HG03558 (cell line): ENCODE data around the gene IL23R.
"Not testable (repeated sequence)": the region's sequence is repeated elsewhere in the genome, so short reads cannot be mapped to it uniquely, and the experiment has no call there.

Experiments used
- ATAC-seq: cut with Tn5 transposase; IDR thresholded peaks from one replicate; pipeline ENCODE4 v1.9.1; 2021; ENCODE audit warnings: moderate number of reproducible peaks; ENCODE audit not compliant: unreplicated experiment; ENCODE audit errors: extremely low read depth

IL23R gene

GRCh38 chr1:67166196-67166595 lies at the start of gene IL23R:
Gene IL23R, plus strand, starts transcription at chr1:67166454. Its CDS starts 1,667 bp downstream, at chr1:67168121.
- peak; percentile 65 for ATAC-seq

GRCh38 chr1:67118191-67118590 lies 48.1 kb upstream of the IL23R start:
- ATAC-seq = no peak

GRCh38 chr1:67118646-67119045 lies 47.6 kb upstream of the IL23R start:
- ATAC-seq = no peak

GRCh38 chr1:67120855-67121619 lies 45.2 kb upstream of the IL23R start:
- ATAC-seq = no peak

- no peak for ATAC-seq
Observed at GRCh38 chr1:67124455-67124854, 41.8 kb upstream of the IL23R start.

- no peak for ATAC-seq
Observed at GRCh38 chr1:67126111-67126746, 40.0 kb upstream of the IL23R start.

- ATAC-seq = no peak
Observed at GRCh38 chr1:67126974-67127373, 39.3 kb upstream of the IL23R start.

GRCh38 chr1:67130673-67131072 lies 35.6 kb upstream of the IL23R start:
- ATAC-seq = no peak

- no peak for ATAC-seq
Observed at GRCh38 chr1:67133177-67133576, 33.1 kb upstream of the IL23R start.

- no peak for ATAC-seq
Observed at GRCh38 chr1:67134695-67135094, 31.6 kb upstream of the IL23R start, which contains the start of gene C1orf141. Gene C1orf141, minus strand, starts transcription at chr1:67134970. Its CDS starts 7,730 bp downstream, at chr1:67127240.

- no peak for ATAC-seq
Observed at GRCh38 chr1:67135354-67135753, 30.9 kb upstream of the IL23R start.

- no peak for ATAC-seq
Observed at GRCh38 chr1:67137307-67137753, 28.9 kb upstream of the IL23R start.

GRCh38 chr1:67138813-67139499 lies 27.3 kb upstream of the IL23R start:
- no peak for ATAC-seq

- no peak for ATAC-seq
Observed at GRCh38 chr1:67140460-67140859, 25.8 kb upstream of the IL23R start.

GRCh38 chr1:67141832-67142231 lies 24.4 kb upstream of the IL23R start:
- not testable (repeated sequence) for ATAC-seq

- no peak for ATAC-seq
Observed at GRCh38 chr1:67142931-67143330, 23.3 kb upstream of the IL23R start.

GRCh38 chr1:67143966-67144365 lies 22.3 kb upstream of the IL23R start:
- no peak for ATAC-seq

GRCh38 chr1:67144696-67145095 lies 21.6 kb upstream of the IL23R start:
- no peak for ATAC-seq

- ATAC-seq = no peak
Observed at GRCh38 chr1:67146101-67146500, 20.2 kb upstream of the IL23R start.

GRCh38 chr1:67146539-67146938 lies 19.7 kb upstream of the IL23R start:
- ATAC-seq = no peak

GRCh38 chr1:67147973-67148372 lies 18.3 kb upstream of the IL23R start:
- ATAC-seq = not testable (repeated sequence)
